A673 (cell line): Measurements from ENCODE around the gene MLST8. TPM values are rescaled to one million over a fixed set of nuclear protein-coding genes. Genes with fewer than 3 reads are reported as not detected.

Source experiments
- BruUV-seq: library from RNA; stranded (reverse); fragments of 400-500 nt; replicated peaks from 2 replicates; lab custom pipeline; 2021; lab: Mats Ljungman, UMichigan
- CTCF ChIA-PET: fragments of 300-600 bp; sonication (Branson Sonifier 250); formaldehyde crosslinking; loops from one replicate; lab custom pipeline; 2022; ENCODE audit warnings: antibody characterized with exemption; lab: Charles Lee
- POLR2A ChIA-PET: fragments of 300-600 bp; sonication (Branson Sonifier 250); formaldehyde crosslinking; loops from one replicate; lab custom pipeline; 2022; ENCODE audit warnings: antibody characterized with exemption; ENCODE audit not compliant: low non-redundant PET; lab: Charles Lee
- DNase-seq: peaks from one replicate; pipeline ENCODE4 v3.0.0-alpha.2; 2015; ENCODE audit warnings: low spot score
- H3K27ac ChIP-seq: fragments of 200-600 bp; sonication (generic); 2 replicates; pipeline ENCODE4 v1.5.1; 2016; ENCODE audit warnings: mixed run types, low read depth, mild to moderate bottlenecking, mixed read lengths, antibody characterized with exemption, low read length; ENCODE audit not compliant: poor library complexity, severe bottlenecking
- H3K27me3 ChIP-seq: fragments of 200-600 bp; sonication (generic); replicated peaks from 2 replicates; pipeline ENCODE4 v1.6.1; 2017; ENCODE audit warnings: mixed run types, low read depth, mild to moderate bottlenecking, mixed read lengths, antibody characterized with exemption, low read length; ENCODE audit not compliant: insufficient read depth, poor library complexity
- H3K36me3 ChIP-seq: fragments of 200-600 bp; sonication (generic); 2 replicates; pipeline ENCODE4 v1.6.1; 2016; ENCODE audit warnings: mixed run types, mild to moderate bottlenecking, mixed read lengths, antibody characterized with exemption, low read length; ENCODE audit not compliant: insufficient read depth, poor library complexity, severe bottlenecking
- H3K4me1 ChIP-seq: fragments of 200-600 bp; sonication (generic); 2 replicates; pipeline ENCODE4 v1.6.1; 2017; ENCODE audit warnings: mixed run types, mild to moderate bottlenecking, mixed read lengths, antibody characterized with exemption, low read length; ENCODE audit not compliant: insufficient read depth, poor library complexity, severe bottlenecking
- H3K4me3 ChIP-seq: fragments of 200-600 bp; sonication (generic); 2 replicates; pipeline ENCODE4 v1.5.1; 2016; ENCODE audit warnings: low read depth, mixed run types, mild to moderate bottlenecking, mixed read lengths, low read length; ENCODE audit not compliant: poor library complexity, severe bottlenecking
- H3K9me3 ChIP-seq: fragments of 200-600 bp; sonication (generic); 2 replicates; pipeline ENCODE4 v1.6.1; 2016; ENCODE audit warnings: mixed run types, low read depth, mild to moderate bottlenecking, mixed read lengths, antibody characterized with exemption, low read length; ENCODE audit not compliant: poor library complexity, severe bottlenecking
- EZH2 ChIP-seq: fragments of 200-600 bp; sonication (generic); IDR thresholded peaks from 2 replicates; pipeline ENCODE4 v1.6.1; 2017; ENCODE audit warnings: borderline replicate concordance, low read depth, mild to moderate bottlenecking, mixed read lengths, antibody characterized with exemption, low read length; ENCODE audit not compliant: poor library complexity, severe bottlenecking
- intact Hi-C: fragments of 100-400 bp; cut with micrococcal nuclease; formaldehyde crosslinking; loops from one replicate; pipeline ENCODE4 v1.10.0; 2022; ENCODE audit not compliant: unreplicated experiment
- total RNA-seq: library from RNA; stranded (reverse); gene quantifications from 2 replicates; pipeline ENCODE4 v1.2.3, GENCODE V29; 2021
- TF ChIP-seq, protein P1 (sequence below): fragments of 300-800, 200-600 bp; sonication (generic); conservative IDR thresholded peaks from 2 replicates; pipeline ENCODE4 v1.5.1; 2017; ENCODE audit warnings: low read depth, mild to moderate bottlenecking, antibody characterized with exemption, low read length, moderate library complexity, mixed read lengths

Gene MLST8
- total RNA-seq, 1 experiment from 2014 or later = 58.3 TPM

DNA sequence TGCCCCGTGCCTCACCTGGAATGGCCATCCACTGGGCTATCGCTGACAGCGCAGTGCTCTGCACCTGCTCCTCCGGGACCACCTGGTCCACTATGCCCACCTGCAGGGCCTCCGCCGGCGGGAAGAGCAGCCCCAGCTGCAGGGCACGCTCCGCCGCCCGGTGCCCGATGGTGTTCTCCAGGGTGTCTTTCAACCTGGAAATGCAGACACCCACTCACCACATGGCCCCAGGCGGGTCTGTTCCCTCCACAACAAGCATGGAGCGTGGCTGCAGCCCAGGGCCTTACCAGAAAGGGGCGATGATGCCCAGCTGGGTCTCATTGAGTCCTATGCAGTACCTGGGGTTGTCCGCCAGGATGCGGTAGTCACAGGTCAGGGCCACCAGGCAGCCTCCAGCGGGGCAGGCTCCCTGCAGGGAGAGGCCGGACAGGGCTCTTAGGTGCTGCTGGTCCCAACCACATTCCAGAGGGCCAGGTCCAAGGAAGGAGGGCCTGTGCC lies 37.8 kb downstream of the MLST8 start:
- H3K9me3 ChIP-seq = no peaks in the 10 kb centered on the region
- ChIA-PET POLR2A (no interaction called here), CTCF (no interaction called here)
- no peak for DNase-seq
- no peak for TF ChIP-seq EZH2
- TF ChIP-seq, protein P1, sequence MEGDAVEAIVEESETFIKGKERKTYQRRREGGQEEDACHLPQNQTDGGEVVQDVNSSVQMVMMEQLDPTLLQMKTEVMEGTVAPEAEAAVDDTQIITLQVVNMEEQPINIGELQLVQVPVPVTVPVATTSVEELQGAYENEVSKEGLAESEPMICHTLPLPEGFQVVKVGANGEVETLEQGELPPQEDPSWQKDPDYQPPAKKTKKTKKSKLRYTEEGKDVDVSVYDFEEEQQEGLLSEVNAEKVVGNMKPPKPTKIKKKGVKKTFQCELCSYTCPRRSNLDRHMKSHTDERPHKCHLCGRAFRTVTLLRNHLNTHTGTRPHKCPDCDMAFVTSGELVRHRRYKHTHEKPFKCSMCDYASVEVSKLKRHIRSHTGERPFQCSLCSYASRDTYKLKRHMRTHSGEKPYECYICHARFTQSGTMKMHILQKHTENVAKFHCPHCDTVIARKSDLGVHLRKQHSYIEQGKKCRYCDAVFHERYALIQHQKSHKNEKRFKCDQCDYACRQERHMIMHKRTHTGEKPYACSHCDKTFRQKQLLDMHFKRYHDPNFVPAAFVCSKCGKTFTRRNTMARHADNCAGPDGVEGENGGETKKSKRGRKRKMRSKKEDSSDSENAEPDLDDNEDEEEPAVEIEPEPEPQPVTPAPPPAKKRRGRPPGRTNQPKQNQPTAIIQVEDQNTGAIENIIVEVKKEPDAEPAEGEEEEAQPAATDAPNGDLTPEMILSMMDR = no peak
- BruUV-seq = no TSS peak
- intact Hi-C loops = no loop called here
- peaks cover 48% of the 10 kb centered on the region for H3K36me3 ChIP-seq
- H3K4me1 ChIP-seq = no peaks in the 10 kb centered on the region
- H3K27me3 ChIP-seq = no peaks in the 10 kb centered on the region
- no peak overlapping the region for H3K27ac ChIP-seq
- no peak overlapping the region for H3K4me3 ChIP-seq

DNA sequence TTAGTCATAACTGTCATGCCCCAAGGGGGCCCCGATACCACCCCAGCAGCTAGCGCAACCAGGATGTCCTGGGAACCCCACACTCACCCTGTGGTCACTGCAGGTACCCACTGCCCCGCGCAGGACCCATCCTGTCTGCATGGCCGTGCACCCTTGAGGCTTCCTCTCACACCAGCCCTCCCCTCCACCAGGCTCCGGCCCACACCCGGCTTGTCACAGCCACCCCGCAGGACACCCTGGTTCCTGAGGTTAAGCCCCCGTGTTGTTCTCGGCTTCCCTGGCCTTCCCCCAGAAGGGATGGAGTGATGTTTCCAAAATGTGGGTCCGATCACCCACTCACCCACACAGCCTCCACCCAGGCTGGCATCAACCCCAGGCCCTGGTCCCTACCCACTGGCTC lies 38.5 kb downstream of the MLST8 start:
- CTCF ChIA-PET = no interaction called here
- BruUV-seq = no TSS peak
- Histone ChIP-seq H3K27me3 (no peaks in the 10 kb centered on the region), H3K4me1 (no peaks in the 10 kb centered on the region), H3K27ac (no peak overlapping the region), H3K4me3 (no peak overlapping the region), H3K36me3 (peaks cover 48% of the 10 kb centered on the region), H3K9me3 (no peaks in the 10 kb centered on the region)
- intact Hi-C loops = no loop called here
- TF ChIP-seq EZH2 = no peak
- POLR2A ChIA-PET = no interaction called here
- no peak for DNase-seq

DNA sequence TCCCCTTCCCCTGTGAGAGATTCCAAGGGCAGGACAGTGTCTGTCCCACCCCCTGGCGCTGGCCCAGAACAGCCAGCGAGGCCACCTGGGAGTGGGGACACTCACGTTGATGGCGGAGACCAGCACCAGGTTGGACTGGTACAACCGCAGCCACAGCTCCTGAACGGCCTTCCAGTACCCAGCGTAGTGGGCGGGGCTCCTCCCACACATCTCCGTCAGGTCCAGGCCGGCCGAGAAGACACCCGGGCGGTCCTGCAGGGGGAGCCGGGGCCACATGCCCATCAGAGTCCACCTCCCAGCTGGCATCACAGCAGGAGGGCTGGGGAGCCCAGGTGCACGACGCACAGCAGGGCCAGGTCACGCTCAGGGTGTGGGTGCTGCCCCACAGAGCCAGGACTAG lies 39.0 kb downstream of the MLST8 start:
- Histone ChIP-seq H3K4me1 (no peaks in the 10 kb centered on the region), H3K4me3 (no peak overlapping the region), H3K27ac (no peak overlapping the region), H3K9me3 (no peaks in the 10 kb centered on the region), H3K27me3 (no peaks in the 10 kb centered on the region), H3K36me3 (peaks cover 48% of the 10 kb centered on the region)
- POLR2A ChIA-PET = no interaction called here
- CTCF ChIA-PET = no interaction called here
- intact Hi-C loops = no loop called here
- TF ChIP-seq, protein P1 = no peak
- no peak for TF ChIP-seq EZH2
- no peak for DNase-seq
- no TSS peak for BruUV-seq
